Smooth muscle cell (in vitro differentiated cells): ENCODE measurements around the gene ZGPAT. TPM values are rescaled to one million over a fixed set of nuclear protein-coding genes. Genes with fewer than 3 reads are reported as not detected.

Experiments used
- DNase-seq: peaks from one replicate; lab custom pipeline; 2025; ENCODE audit not compliant: unreplicated experiment; lab: John Stamatoyannopoulos, UW
- H2AFZ ChIP-seq: fragments of 200-600 bp; sonication (generic); 2 replicates; pipeline ENCODE4 v1.6.0; 2016; ENCODE audit warnings: antibody characterized with exemption, low read depth, mild to moderate bottlenecking
- H3F3A ChIP-seq: fragments of 200-600 bp; sonication (generic); 2 replicates; pipeline ENCODE4 v1.6.0; 2017; ENCODE audit warnings: antibody characterized with exemption, low read depth
- H3K27ac ChIP-seq: fragments of 200-600 bp; sonication (generic); 2 replicates; pipeline ENCODE4 v1.5.1; 2016; ENCODE audit warnings: low read depth, mild to moderate bottlenecking
- H3K27me3 ChIP-seq: fragments of 200-600 bp; sonication (generic); 2 replicates; pipeline ENCODE4 v1.6.1; 2016; ENCODE audit warnings: low read depth, mild to moderate bottlenecking
- H3K36me3 ChIP-seq: fragments of 200-600 bp; sonication (generic); 2 replicates; pipeline ENCODE4 v1.5.1; 2016; ENCODE audit warnings: low read depth
- H3K4me1 ChIP-seq: fragments of 200-600 bp; sonication (generic); 2 replicates; pipeline ENCODE4 v1.5.1; 2016; ENCODE audit warnings: low read depth
- H3K4me2 ChIP-seq: fragments of 200-600 bp; sonication (generic); 2 replicates; pipeline ENCODE4 v1.6.0; 2016; ENCODE audit warnings: mild to moderate bottlenecking
- H3K4me3 ChIP-seq: fragments of 200-600 bp; sonication (generic); 2 replicates; pipeline ENCODE4 v1.5.1; 2016; ENCODE audit warnings: mild to moderate bottlenecking
- H3K79me2 ChIP-seq: fragments of 200-600 bp; sonication (generic); 2 replicates; pipeline ENCODE4 v1.6.0; 2016; ENCODE audit warnings: low read depth, mild to moderate bottlenecking
- H3K9ac ChIP-seq: fragments of 200-600 bp; sonication (generic); 2 replicates; pipeline ENCODE4 v1.6.0; 2016; ENCODE audit warnings: low read depth
- H3K9me3 ChIP-seq: fragments of 200-600 bp; sonication (generic); replicated peaks from 2 replicates; pipeline ENCODE4 v1.5.1; 2016; ENCODE audit warnings: low read depth
- H4K20me1 ChIP-seq: fragments of 200-600 bp; sonication (generic); 2 replicates; pipeline ENCODE4 v1.6.0; 2016; ENCODE audit warnings: low read depth
- WGBS: methylation state at CpG from one replicate; pipeline ENCODE4 v1.1.7; 2016; ENCODE audit warnings: low lambda C conversion rate; 5-methylcytosine and 5-hydroxymethylcytosine counted together
- polyA plus RNA-seq: library from polyadenylated mRNA; unstranded; fragments of >200 nt; fragmentation: Nextera tagmentation; extraction: Ambion mirVana; gene quantifications from 2 replicates; pipeline ENCODE4 v1.2.1, GENCODE V29; 2016
- total RNA-seq: library from RNA; depleted of rRNA; stranded (reverse); fragments of >200 nt; gene quantifications from 2 replicates; pipeline ENCODE4 v1.2.3, GENCODE V29; 2014
- TF ChIP-seq, protein P1 (sequence below): fragments of 200-600 bp; sonication (generic); IDR thresholded peaks from 2 replicates; pipeline ENCODE4 v1.5.1; 2017; ENCODE audit warnings: borderline replicate concordance, mild to moderate bottlenecking, antibody characterized with exemption; ENCODE audit not compliant: insufficient read depth, poor library complexity, severe bottlenecking

The ZGPAT gene
- total and polyA plus RNA-seq, 2 experiments from 2014 or later, result 13.8 to 32.3 TPM

DNA sequence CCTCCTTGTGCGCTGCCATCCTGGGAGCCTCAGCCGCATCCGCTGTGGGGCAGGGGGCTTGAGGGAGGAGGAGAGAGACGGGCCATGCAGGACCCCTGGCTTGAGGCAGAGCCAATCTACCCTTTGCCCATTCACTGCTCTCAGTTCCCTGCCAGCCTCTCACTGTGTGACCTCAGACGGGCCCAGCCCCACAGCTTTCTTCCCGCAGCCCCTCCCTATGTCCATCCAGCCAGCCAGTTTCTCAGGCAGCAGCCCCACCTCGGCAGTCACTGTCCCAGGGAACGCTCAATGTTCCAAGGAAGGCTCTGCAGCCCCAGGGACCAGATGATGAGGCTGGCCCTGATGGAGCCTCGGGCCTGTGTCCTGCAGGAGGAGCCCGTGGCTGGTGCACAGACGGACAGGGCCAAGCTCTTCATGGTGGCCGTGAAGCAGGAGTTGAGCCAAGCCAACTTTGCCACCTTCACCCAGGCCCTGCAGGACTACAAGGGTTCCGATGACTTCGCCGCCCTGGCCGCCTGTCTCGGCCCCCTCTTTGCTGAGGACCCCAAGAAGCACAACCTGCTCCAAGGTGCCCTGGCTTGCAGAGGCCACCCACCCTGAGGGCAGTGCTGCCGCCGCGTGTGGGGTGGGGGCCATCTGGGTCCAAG is 15.3 kb upstream of the ZGPAT start:
- Histone ChIP-seq H3K27ac (no peak overlapping the region), H3K79me2 (no peaks in the 10 kb centered on the region), H3K4me2 (no peak overlapping the region), H3K27me3 (no peaks in the 10 kb centered on the region), H3F3A (no peaks in the 10 kb centered on the region), H4K20me1 (no peaks in the 10 kb centered on the region), H3K36me3 (no peaks in the 10 kb centered on the region), H3K9ac (no peak overlapping the region), H3K4me1 (peaks cover 4% of the 10 kb centered on the region), H3K9me3 (no peaks in the 10 kb centered on the region), H2AFZ (no peak overlapping the region), H3K4me3 (no peak overlapping the region)
- TF ChIP-seq, protein P1, sequence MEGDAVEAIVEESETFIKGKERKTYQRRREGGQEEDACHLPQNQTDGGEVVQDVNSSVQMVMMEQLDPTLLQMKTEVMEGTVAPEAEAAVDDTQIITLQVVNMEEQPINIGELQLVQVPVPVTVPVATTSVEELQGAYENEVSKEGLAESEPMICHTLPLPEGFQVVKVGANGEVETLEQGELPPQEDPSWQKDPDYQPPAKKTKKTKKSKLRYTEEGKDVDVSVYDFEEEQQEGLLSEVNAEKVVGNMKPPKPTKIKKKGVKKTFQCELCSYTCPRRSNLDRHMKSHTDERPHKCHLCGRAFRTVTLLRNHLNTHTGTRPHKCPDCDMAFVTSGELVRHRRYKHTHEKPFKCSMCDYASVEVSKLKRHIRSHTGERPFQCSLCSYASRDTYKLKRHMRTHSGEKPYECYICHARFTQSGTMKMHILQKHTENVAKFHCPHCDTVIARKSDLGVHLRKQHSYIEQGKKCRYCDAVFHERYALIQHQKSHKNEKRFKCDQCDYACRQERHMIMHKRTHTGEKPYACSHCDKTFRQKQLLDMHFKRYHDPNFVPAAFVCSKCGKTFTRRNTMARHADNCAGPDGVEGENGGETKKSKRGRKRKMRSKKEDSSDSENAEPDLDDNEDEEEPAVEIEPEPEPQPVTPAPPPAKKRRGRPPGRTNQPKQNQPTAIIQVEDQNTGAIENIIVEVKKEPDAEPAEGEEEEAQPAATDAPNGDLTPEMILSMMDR, result no peak
- DNase-seq, result no peak
- 91% methylated on average over 20 of the region's 20 CpGs for WGBS

DNA sequence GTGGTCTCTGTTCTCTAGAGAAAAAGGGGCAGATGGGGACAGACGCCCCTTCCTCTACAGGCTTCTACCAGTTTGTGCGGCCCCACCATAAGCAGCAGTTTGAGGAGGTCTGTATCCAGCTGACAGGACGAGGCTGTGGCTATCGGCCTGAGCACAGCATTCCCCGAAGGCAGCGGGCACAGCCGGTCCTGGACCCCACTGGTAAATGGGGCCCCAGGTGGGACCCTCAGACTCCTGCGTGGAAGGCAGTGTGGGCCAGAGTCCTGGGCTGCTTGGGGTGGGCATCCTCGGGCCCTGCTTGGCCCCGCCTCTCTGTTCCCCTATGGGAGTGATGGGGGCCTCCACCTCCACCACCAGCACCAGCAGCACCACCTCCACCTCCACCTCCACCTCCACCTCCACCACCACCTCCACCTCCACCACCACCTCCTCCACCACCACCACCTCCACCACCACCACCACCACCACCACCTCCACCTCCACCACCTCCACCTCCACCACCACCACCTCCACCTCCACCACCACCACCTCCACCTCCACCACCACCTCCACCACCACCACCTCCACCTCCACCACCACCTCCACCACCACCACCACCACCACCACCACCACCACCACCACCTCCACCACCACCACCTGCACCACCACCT is 14.6 kb upstream of the ZGPAT start:
- no peak for DNase-seq
- H3F3A ChIP-seq, result no peaks in the 10 kb centered on the region
- H3K9ac ChIP-seq, result no peak overlapping the region
- TF ChIP-seq, protein P1, result no peak
- no peaks in the 10 kb centered on the region for H3K9me3 ChIP-seq
- no peaks in the 10 kb centered on the region for H4K20me1 ChIP-seq
- no peak overlapping the region for H3K4me2 ChIP-seq
- H3K27me3 ChIP-seq, result no peaks in the 10 kb centered on the region
- peaks cover 9% of the 10 kb centered on the region for H3K4me1 ChIP-seq
- 98% methylated on average over 10 of the region's 10 CpGs for WGBS
- no peak overlapping the region for H3K27ac ChIP-seq
- no peaks in the 10 kb centered on the region for H3K79me2 ChIP-seq
- H3K4me3 ChIP-seq, result no peak overlapping the region
- no peak overlapping the region for H2AFZ ChIP-seq
- no peaks in the 10 kb centered on the region for H3K36me3 ChIP-seq

DNA sequence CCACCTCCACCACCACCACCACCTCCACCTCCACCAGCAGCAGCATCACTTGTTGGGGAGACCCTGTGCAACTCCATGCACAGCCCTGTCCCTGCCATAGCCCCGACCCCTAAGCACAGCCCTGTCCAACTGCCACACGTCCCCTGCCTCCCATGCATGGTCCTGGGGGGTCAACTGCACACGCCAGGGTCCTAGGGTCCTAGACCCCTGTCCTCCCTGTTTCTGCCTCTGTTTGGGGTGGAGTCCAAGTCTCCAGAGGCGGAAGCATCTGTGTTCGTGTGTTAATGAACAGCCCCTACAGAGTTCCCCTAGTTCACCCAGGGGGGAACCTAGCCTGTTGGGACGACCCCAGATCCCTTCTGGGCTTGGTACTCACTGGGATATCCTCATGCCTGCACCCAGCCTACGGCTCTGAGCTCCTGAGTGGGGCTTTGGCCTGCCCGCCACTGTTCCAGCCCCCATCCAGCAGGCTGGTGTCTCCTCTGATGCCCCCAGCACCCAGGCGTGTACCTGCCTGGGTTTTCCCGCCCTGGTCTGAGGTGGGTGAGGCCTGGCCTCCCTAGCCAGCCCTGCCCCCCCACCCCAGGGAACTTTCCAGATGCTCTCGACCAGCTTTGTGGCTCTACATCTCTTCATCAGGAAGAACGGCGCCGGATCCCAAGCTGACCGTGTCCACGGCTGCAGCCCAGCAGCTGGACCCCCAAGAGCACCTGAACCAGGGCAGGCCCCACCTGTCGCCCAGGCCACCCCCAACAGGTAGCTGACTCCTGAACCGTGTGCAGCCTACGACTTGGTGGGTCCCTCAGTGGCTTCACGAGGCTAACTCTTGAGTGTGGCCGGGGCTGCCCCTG is 13.9 kb upstream of the ZGPAT start:
- Histone ChIP-seq H3F3A (no peaks in the 10 kb centered on the region), H3K9me3 (no peaks in the 10 kb centered on the region), H3K36me3 (no peaks in the 10 kb centered on the region), H3K4me1 (peaks cover 15% of the 10 kb centered on the region), H3K79me2 (no peaks in the 10 kb centered on the region), H3K9ac (no peak overlapping the region), H3K27me3 (no peaks in the 10 kb centered on the region), H3K4me2 (no peak overlapping the region), H4K20me1 (no peaks in the 10 kb centered on the region), H3K4me3 (no peak overlapping the region), H3K27ac (no peak overlapping the region), H2AFZ (no peak overlapping the region)
- WGBS, result 98% methylated on average over 21 of the region's 21 CpGs
- no peak for DNase-seq
- TF ChIP-seq, protein P1, result no peak
